Activated T-cell treated with anti-CD3 and anti-CD28 coated beads for 48 hours (primary cell): ENCODE results near the gene LACRT.

Experiments used
- DNase-seq: peaks from one replicate; pipeline ENCODE4 v3.0.0-alpha.2; 2020; ENCODE audit warnings: low read depth

Gene LACRT

DNA sequence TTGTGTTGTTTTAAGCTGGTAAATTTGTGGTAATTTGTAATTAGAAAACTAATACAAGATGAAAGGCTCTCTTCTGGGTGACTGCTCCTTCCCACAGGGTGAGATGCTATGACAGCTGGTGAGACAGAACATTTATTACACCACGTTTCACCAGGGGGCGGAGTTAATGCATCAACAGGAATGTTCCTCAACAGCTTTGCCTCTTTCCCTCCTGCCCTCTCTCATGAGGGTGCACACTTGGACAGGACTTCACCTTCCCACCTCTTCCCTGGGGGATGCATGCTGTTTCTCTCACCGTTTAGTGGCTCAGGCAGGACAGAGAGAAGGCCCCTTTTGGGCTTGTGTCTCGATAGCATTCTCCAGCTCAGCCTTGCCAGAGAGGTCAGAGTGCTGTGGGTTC is 32.9 kb downstream of the LACRT start:
- no peak for DNase-seq

DNA sequence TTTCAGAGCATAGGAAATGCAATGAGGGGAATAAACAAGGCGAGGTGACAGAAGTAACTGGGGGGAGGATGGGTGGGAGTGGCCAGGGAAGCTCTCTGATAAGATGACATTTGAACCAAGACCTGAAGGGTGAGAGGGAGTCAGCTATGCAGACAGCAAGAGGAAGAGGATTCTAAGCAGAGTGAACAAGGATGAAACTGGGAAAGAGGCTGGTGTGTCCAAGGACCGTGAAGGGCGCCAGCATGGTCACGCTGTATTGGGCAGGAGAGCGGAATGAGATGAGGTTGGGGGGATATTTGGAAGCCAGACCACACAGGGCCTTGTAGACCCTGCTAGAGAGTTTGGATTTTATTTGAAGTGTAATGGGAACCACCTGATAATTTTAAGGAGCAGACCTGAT is 35.7 kb downstream of the LACRT start:
- no peak for DNase-seq

DNA sequence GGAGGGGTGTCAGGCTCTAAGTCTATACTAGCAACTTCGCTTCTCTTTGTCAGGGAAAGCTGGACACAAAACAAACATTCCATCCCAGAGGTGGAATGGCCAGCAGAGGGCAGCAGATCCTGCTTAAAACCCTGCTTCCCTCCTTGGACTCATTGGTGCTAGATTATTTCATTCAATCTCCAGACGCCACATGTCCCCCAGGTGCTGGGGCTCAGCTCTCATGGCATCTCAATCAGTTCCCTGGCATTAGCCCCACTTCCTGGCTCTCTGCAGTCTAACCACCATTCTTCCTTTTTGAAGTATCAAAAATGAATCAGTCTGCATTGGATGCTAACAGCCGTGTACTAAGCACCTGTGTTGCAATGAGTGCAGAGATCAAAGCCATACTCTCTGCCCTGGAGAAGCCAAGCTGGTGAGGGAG is 38.2 kb downstream of the LACRT start:
- DNase-seq: peak; percentile 51

DNA sequence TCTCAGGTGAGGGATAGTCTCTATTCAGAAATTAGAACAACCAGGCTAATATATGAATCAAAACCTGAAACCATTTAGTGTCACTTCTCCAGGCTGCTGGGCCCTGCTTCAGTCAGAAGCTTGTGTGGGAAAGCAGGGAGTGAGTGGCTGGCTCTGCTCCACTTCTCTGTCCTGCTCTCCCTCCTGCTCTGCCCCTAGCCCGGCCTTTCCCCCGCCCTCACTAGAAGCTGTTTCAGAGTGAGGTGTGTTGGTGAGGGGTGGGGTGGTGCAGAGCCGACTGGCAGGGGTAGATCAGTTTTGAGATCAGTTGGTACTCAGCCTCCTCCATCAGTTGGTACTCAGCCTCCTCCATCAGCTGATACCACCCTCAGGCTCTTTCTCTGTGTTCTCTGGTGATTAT is 39.2 kb downstream of the LACRT start:
- DNase-seq: no peak

DNA sequence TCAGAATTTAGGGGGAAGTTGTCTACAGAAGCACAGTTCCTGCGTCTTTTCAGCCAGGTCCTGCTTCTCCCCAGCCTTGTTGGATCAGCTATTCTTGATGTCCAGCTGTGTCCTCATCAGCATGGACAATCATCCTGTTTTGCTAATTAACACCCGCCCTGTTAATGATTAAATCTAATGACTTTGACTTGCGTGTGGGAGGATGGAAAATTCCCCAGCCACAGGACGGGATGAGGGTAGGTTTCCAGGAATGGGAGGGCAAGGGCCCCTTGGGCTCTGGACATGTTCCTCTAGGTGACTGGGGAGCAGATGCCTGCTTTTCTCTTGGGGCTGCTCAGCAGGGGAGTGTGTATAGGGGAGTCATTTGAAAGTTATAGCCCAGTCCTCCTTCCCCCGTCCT is 41.0 kb downstream of the LACRT start:
- DNase-seq: no peak

DNA sequence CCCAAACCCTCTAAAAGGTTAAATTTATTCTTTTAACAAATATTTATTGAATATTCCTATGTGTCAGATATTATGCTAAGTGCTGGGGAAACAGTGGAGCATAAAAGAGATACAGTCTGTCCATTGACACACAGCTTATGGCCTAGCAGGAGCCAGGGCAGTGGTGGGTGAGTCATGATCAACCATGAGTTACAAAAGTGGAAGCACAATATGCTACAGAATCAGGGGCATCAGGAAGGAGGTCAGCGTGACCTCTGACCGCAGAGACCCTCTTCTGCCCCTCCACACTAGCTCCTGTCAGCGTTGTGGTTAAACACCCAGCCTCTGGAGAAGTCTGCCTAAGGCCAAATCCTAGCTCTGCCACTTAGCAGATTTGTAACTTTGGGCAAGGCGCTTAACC is 41.6 kb downstream of the LACRT start:
- no peak for DNase-seq

DNA sequence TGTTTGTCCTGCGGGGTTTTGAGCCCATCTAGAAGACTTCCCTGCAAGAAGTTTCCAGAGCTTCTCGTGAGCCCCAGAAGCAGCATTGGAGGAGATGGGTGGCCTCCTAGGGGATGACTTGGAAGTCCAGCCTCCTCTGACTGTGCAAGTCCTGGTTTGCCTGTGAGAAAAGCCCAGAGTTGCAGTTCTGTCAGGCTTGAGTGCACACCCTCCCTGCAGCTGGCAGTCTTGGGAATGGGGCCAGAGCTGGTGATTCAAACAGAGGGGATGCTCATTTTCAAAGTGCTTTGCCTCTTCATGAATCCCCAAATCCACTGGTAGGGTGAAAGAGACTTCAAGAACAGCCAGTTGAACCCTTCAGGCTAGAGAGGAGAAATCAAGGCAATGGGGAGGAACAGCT is 42.4 kb downstream of the LACRT start:
- DNase-seq: no peak

DNA sequence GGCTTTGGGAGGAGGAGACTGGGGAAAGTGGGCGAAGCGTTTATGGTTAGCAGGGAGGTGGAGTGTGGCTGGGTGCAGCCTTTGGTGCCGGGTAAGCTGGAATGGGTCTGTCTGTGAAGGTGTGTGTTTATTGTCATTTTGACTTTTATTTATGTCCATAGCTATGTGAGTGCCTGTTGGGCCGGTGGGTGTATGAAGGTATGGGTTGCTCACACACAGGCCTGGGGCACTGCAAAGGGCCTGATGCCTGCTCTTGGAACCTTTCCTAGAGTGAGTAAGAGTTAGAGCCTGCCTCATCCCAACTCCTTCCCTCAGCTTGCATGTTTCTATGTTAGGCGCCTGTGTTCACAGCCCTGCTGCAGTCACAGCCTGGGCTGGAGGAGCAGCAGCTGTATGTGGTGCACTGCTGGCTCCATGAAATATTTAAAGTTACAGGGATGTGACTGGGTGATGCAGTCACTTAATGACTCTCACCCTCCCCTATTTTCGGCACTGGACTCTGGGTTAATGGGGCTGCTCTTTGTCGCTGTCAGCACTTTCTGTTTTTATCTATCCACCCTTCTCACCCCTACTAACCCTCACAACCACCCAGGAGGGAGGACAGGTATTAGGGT is 43.6 kb downstream of the LACRT start:
- no peak for DNase-seq

DNA sequence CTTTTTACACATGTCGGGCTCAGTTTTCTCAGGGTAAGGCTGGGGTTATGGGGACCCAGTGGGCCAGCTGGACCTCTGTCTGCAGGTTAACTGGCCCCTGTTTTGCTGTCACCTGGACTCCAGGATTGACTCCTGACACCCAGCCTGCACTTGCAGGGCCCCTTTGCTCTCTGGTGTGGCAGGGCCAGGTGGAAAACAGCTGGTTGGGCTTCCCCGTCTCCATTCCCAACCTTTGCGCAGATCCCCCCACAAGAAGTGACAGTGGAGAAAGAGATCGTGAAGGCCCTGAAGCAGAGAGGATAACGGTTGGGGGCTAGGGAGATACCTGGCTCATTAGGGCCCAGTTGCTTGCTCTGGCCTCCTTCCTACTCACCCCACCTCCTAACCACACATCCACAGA is 44.7 kb downstream of the LACRT start:
- DNase-seq: no peak

DNA sequence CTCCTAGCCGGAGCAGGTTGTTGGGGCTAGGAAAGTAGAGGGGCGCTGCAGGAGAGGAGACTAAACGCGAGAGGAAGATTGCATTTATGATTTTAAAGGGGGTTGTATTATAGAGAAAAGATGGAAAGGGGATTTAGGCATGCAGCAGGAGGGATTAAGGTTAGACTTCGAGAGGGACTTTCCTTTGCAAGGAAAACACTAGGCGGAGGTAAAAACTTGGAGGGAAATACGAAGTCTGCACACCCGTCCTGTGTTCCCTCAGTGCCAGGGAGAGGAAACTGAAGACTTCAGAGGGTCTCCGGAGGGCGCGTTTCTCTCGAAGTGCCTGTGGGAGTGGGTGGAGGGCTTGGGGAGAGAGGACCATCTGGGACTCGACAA is 45.8 kb downstream of the LACRT start:
- DNase-seq: no peak

DNA sequence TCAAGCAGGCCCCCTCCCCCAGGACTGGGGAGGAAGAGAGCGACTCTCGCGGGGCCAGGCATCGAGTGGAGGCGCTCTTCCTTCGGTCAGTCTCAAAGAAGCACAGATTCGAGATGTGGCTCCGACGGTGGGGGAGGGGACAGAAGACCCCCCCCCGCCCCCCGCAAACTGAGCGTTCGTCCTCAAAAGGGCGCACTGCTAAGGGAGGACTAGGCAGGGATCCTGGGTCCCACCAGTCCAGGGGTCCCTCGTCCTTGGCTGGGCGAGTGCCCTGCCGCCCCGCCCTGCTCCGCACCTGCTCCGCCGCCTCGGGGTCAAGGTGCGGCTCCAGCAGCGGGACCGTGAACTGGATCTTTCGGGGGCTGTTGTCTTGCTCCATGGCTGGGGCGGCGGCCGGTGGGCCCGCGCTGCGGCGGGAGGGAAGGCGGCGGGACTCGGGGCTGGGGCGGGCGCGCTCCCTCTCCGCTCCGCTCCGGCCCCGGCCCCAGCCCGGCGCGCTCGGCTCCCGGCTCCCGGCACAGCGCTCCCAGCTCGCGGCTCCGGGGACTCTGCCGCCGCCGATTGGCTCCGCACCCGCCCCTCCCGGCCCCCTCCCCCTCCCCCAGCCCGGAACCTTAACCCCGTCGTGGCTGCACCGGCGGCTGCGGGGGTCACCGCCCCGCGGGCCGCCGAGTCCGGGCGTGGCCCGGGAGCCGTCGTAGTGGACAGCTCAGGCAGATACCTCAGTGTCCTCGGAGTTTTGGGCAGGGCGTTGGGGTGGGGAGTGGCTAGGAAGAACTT is 46.4 kb downstream of the LACRT start, which contains the start of gene PPP1R1A:
Gene PPP1R1A (minus strand): TSS at position 550 of the 780 bp plus-strand sequence. CDS start 171 bp downstream, at position 379.
- DNase-seq: no peak

DNA sequence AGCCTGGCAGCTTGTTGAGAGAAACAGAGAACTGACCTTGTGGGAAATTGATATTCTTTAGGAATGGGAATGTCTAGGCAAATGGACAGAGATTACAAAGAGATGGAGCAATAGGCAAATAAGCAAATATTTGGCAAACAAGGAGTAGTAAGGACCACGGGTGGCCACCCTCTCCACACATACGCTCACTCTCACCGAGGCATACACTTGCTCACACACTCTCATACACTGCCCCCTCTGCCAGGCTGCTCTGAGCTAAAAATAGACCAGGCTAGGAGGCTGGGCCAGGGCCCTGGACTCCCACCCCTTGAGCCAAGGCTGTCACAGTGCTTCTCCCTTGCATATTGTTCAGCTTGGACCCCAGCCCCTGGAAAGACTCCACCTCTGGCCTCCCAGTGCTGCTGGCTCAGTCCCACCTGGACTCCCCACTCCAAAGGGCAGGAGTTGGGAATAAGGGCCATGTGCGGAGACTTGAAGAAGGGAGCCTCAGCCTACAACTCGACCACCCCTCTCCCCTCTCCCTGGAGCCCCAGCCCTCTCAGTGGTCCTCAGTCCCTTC is 47.3 kb downstream of the LACRT start:
- DNase-seq: no peak

DNA sequence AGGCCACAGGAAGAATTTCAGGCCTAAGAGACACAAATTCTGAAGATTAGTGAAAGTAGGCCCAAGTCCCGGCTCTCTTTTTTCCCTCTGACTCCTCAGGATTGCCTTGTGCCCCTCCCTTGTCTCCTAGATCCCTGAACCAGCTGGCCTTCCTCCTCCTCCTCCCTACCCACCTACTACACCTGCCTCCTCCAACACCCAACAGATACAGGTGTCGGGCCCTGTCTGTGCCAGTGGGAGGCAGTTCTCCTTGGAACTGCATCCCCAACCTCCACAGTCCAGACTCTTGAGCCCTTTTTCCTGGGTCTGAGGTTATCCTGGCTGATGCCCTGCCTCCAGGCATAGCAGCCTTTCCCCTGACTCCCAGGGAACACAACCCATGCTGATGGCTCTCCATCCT is 48.1 kb downstream of the LACRT start:
- DNase-seq: no peak

DNA sequence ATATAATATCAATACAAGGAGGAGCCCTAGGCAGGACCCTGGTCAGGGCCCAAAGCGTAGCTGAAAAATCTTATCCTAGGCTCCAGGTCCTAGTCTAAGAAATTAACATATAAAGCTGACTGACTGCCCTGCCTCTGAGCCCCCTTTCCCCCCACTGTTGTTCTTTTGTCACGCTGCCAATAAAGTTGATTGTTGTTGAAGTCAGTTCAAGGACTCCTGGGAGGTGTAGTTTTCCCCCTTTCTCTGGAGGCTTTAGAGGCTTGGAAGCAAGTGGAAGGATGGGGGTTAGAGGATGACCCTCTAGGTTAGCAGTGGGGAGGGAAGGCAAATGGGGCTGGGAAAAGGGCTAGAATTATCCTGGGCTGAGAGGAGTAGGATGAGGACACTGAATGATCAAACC is 49.5 kb downstream of the LACRT start:
- DNase-seq: no peak

DNA sequence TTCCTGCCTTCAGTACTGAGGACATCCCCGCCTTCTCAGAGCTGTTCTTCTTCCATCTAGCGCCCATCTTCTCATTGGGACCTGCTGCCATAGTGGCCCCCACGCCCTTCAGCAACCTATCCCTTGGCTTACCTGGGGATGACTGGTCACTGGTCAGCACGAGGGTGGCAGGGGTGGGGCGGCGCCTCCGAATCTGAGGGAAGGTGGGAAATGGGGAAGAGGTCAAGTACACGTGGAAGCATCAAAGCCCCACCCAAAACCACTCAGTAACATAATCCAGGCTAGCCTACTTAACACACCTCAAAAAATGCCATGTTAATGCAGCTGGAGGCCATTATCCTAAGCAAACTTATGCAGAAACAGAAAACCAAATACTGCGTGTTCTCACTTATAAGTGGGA is 50.6 kb downstream of the LACRT start:
- DNase-seq: no peak

DNA sequence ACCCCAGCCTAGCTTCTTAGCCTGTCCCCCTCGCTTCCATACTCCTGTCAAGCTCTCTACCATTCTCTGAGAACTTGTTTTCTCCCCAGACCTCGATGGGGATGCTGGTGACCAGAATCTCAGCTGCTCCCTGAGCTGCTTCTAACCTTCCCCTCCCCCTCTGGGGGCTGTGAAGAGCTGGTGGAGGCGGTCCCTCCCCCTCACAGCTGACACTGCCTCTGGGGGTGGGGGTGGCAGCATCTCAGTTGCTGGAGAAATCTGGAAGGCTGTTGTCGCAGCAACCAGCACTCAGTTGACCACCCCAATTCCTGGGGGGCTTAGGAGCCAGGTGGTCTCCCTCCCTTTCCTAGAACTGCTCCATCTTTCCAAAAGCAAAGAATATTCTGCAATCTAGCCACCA is 51.0 kb downstream of the LACRT start:
- no peak for DNase-seq

DNA sequence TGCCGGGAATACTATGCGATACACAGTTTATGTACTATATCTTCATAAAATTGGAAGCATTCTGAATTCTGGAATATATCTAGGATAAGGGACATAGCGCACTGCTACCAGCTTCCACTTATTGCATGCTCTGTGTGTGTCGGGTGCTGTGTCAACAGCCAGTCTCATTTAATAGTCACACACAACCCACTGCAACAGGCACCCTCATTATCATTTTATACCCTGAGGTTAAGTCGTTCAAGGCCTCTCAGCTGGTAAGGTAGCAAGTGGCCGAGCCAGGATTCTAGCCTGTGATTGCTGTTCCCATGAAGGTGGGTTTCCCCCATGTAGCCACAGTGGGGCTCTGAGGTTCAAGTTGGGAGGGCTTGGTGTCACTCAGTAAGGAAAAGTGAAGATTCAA is 53.3 kb downstream of the LACRT start:
- no peak for DNase-seq
